Hepatocyte (in vitro differentiated cells): Measurements from ENCODE around the gene SLC25A29. TPM values are rescaled to one million over a fixed set of nuclear protein-coding genes. Genes with fewer than 3 reads are reported as not detected.

ENCODE experiments used
- DNase-seq: peaks from one replicate; pipeline ENCODE4 v3.0.0-alpha.2; 2016; ENCODE audit warnings: low spot score
- H2AFZ ChIP-seq: fragments of 200-600 bp; sonication (generic); 2 replicates; pipeline ENCODE4 v1.6.0; 2016; ENCODE audit warnings: antibody characterized with exemption, mild to moderate bottlenecking
- H3K27ac ChIP-seq: fragments of 200-600 bp; sonication (generic); 2 replicates; pipeline ENCODE4 v1.5.1; 2016; ENCODE audit warnings: mild to moderate bottlenecking
- H3K27me3 ChIP-seq: fragments of 200-600 bp; sonication (generic); 2 replicates; pipeline ENCODE4 v1.6.1; 2016
- H3K36me3 ChIP-seq: fragments of 200-600 bp; sonication (generic); replicated peaks from 2 replicates; pipeline ENCODE4 v1.5.1; 2016; ENCODE audit warnings: low read depth; ENCODE audit not compliant: insufficient read depth
- H3K4me1 ChIP-seq: fragments of 200-600 bp; sonication (generic); 2 replicates; pipeline ENCODE4 v1.5.1; 2016; ENCODE audit warnings: mild to moderate bottlenecking, moderate library complexity; ENCODE audit not compliant: insufficient read depth
- H3K4me2 ChIP-seq: fragments of 200-600 bp; sonication (generic); 2 replicates; pipeline ENCODE4 v1.6.0; 2016
- H3K4me3 ChIP-seq: fragments of 200-600 bp; sonication (generic); 2 replicates; pipeline ENCODE4 v1.5.1; 2016; ENCODE audit warnings: mild to moderate bottlenecking
- H3K79me2 ChIP-seq: fragments of 200-600 bp; sonication (generic); 2 replicates; pipeline ENCODE4 v1.6.0; 2017; ENCODE audit warnings: mild to moderate bottlenecking
- H3K9me2 ChIP-seq: fragments of 200-600 bp; sonication (generic); replicated peaks from 2 replicates; pipeline ENCODE4 v1.6.0; 2017; ENCODE audit warnings: mild to moderate bottlenecking; ENCODE audit not compliant: insufficient read depth
- H3K9me3 ChIP-seq: fragments of 200-600 bp; sonication (generic); 2 replicates; pipeline ENCODE4 v1.5.1; 2016; ENCODE audit warnings: low read depth, mild to moderate bottlenecking
- H4K20me1 ChIP-seq: fragments of 200-600 bp; sonication (generic); 2 replicates; pipeline ENCODE4 v1.6.0; 2016; ENCODE audit warnings: mild to moderate bottlenecking; ENCODE audit not compliant: insufficient read depth, poor library complexity, severe bottlenecking
- EZH2 ChIP-seq: fragments of 200-600 bp; sonication (generic); IDR thresholded peaks from 2 replicates; pipeline ENCODE4 v1.6.1; 2016; ENCODE audit warnings: antibody characterized with exemption, mild to moderate bottlenecking, borderline replicate concordance
- EZH2phosphoT487 ChIP-seq: fragments of 200-600 bp; sonication (generic); IDR thresholded peaks from one replicate; pipeline ENCODE4 v1.6.1; 2018; ENCODE audit warnings: antibody characterized with exemption, mild to moderate bottlenecking, low read depth, moderate library complexity; ENCODE audit not compliant: unreplicated experiment, severe bottlenecking
- WGBS: methylation state at CpG from one replicate; pipeline ENCODE4 v1.1.6; 2016; ENCODE audit warnings: low lambda C conversion rate; ENCODE audit errors: missing lambda C conversion rate; 5-methylcytosine and 5-hydroxymethylcytosine counted together
- polyA plus RNA-seq: library from polyadenylated mRNA; unstranded; fragments of >200 nt; fragmentation: Nextera tagmentation; extraction: Ambion mirVana; gene quantifications from 2 replicates; pipeline ENCODE4 v1.2.1, GENCODE V29; 2016
- total RNA-seq: library from RNA; depleted of rRNA; stranded (reverse); fragments of >200 nt; gene quantifications from 2 replicates; pipeline ENCODE4 v1.2.3, GENCODE V29; 2014
- TF ChIP-seq, protein P1 (sequence below): fragments of 200-600 bp; sonication (generic); IDR thresholded peaks from 2 replicates; pipeline ENCODE4 v1.5.1; 2016; ENCODE audit warnings: antibody characterized with exemption, mild to moderate bottlenecking; ENCODE audit not compliant: poor library complexity

SLC25A29 gene
- total and polyA plus RNA-seq, 2 experiments from 2014 or later = 73.1 to 90.1 TPM

- no peaks in the 10 kb centered on the region for H3K79me2 ChIP-seq
- WGBS = 97% methylated on average over 24 of the region's 24 CpGs
- no peak overlapping the region for H2AFZ ChIP-seq
- no peak overlapping the region for H3K27ac ChIP-seq
- no peaks in the 10 kb centered on the region for H3K27me3 ChIP-seq
- no peaks in the 10 kb centered on the region for H3K9me3 ChIP-seq
- no peaks in the 10 kb centered on the region for H3K9me2 ChIP-seq
- H4K20me1 ChIP-seq = no peaks in the 10 kb centered on the region
- no peaks in the 10 kb centered on the region for H3K36me3 ChIP-seq
- H3K4me2 ChIP-seq = no peak overlapping the region
- no peak overlapping the region for H3K4me3 ChIP-seq
- H3K4me1 ChIP-seq = no peaks in the 10 kb centered on the region
- TF ChIP-seq, protein P1, sequence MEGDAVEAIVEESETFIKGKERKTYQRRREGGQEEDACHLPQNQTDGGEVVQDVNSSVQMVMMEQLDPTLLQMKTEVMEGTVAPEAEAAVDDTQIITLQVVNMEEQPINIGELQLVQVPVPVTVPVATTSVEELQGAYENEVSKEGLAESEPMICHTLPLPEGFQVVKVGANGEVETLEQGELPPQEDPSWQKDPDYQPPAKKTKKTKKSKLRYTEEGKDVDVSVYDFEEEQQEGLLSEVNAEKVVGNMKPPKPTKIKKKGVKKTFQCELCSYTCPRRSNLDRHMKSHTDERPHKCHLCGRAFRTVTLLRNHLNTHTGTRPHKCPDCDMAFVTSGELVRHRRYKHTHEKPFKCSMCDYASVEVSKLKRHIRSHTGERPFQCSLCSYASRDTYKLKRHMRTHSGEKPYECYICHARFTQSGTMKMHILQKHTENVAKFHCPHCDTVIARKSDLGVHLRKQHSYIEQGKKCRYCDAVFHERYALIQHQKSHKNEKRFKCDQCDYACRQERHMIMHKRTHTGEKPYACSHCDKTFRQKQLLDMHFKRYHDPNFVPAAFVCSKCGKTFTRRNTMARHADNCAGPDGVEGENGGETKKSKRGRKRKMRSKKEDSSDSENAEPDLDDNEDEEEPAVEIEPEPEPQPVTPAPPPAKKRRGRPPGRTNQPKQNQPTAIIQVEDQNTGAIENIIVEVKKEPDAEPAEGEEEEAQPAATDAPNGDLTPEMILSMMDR = no peak
- no peak for TF ChIP-seq EZH2phosphoT487
- no peak for TF ChIP-seq EZH2
- no peak for DNase-seq
These were observed 20.9 kb upstream of the SLC25A29 start for GRCh38 chr14:100327128-100327527.

DNA sequence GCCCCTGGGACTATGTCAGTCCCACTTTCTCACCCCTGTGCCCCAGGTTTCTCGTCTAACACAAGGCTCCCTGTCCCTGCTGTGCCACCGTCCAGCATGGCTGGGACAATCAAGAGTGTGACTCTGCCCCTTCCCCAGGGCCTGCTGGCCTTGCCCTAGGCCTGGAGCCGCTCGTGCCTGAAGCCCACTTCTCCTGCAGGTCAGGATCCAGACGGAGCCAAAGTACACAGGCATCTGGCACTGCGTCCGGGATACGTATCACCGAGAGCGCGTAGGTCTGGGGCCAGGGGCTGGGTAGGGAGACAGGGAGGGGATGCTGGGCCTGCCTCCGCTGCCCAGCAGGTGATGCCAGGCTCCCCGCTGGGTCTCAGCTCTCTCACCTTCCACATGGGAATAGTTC, 19.7 kb upstream of the SLC25A29 start:
- TF ChIP-seq EZH2phosphoT487 (no peak), EZH2 (no peak)
- TF ChIP-seq, protein P1 = no peak
- 97% methylated on average over 13 of the region's 13 CpGs for WGBS
- Histone ChIP-seq H3K36me3 (no peaks in the 10 kb centered on the region), H3K79me2 (no peaks in the 10 kb centered on the region), H2AFZ (no peak overlapping the region), H3K4me2 (no peak overlapping the region), H3K4me1 (no peaks in the 10 kb centered on the region), H3K27ac (no peak overlapping the region), H3K9me2 (no peaks in the 10 kb centered on the region), H4K20me1 (no peaks in the 10 kb centered on the region), H3K4me3 (no peak overlapping the region), H3K9me3 (no peaks in the 10 kb centered on the region), H3K27me3 (no peaks in the 10 kb centered on the region)
- no peak for DNase-seq

DNA sequence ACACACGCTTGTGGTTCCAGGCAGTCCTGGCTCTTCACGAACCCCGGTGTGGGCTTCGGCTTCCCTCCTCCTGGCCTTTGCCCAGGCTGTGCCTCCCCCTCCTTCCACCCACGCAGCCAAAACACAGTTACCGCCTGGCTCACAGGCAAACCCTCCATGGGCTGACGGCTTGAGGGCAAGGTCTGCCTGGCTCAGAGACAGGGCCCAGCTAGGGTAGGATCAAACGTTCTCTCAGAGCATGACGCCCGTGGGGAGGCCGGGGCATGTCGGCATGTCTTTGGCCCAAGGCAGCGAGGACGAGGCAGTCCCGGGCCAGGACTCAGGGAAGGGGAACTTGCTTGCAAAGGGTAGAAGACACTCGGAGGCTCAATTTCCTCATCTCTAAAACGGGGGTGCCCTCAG, 19.0 kb upstream of the SLC25A29 start:
- H3K4me3 ChIP-seq = no peak overlapping the region
- H3K9me2 ChIP-seq = no peaks in the 10 kb centered on the region
- no peak for DNase-seq
- H3K36me3 ChIP-seq = no peaks in the 10 kb centered on the region
- H3K27me3 ChIP-seq = no peaks in the 10 kb centered on the region
- no peaks in the 10 kb centered on the region for H3K9me3 ChIP-seq
- no peaks in the 10 kb centered on the region for H3K4me1 ChIP-seq
- H3K4me2 ChIP-seq = no peak overlapping the region
- no peak overlapping the region for H3K27ac ChIP-seq
- WGBS = 73% methylated on average over 17 of the region's 17 CpGs
- no peaks in the 10 kb centered on the region for H3K79me2 ChIP-seq
- no peaks in the 10 kb centered on the region for H4K20me1 ChIP-seq
- H2AFZ ChIP-seq = no peak overlapping the region
- TF ChIP-seq EZH2phosphoT487 = no peak

DNA sequence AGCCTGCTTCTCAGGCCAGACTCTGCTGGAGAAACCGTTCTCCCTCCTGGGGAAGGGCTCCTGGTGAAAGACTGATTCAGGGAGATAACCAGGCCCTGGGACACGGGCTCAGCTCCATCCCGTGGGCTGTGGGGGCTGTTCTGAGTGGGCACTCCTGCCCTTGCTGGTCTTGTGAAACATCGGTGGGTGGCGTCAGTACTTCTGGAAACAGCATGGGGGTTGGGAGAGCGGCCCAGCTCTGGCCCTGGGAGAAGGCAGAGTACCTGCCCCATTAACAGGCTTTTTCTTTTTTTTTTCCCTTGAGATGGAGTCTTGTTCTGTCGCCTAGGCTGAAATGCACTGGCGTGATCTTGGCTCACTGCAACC, 17.7 kb upstream of the SLC25A29 start:
- Histone ChIP-seq H3K4me3 (no peak overlapping the region), H3K4me1 (no peaks in the 10 kb centered on the region), H3K36me3 (no peaks in the 10 kb centered on the region), H3K27me3 (no peaks in the 10 kb centered on the region), H3K9me2 (no peaks in the 10 kb centered on the region), H3K27ac (no peak overlapping the region), H3K9me3 (no peaks in the 10 kb centered on the region), H3K79me2 (no peaks in the 10 kb centered on the region), H2AFZ (no peak overlapping the region), H4K20me1 (no peaks in the 10 kb centered on the region), H3K4me2 (no peak overlapping the region)
- WGBS = 83% methylated on average over 8 of the region's 8 CpGs
- no peak for TF ChIP-seq EZH2phosphoT487
- TF ChIP-seq EZH2 = no peak
- TF ChIP-seq, protein P1 = no peak
- no peak for DNase-seq
